GM23338 (cell line): ENCODE measurements around the gene ZCCHC2. TPM values are rescaled to one million over a fixed set of nuclear protein-coding genes. Genes with fewer than 3 reads are reported as not detected.

Experiments
- ATAC-seq: fragments of 200-7000 bp; cut with Tn5 transposase; 3 replicates; pipeline ENCODE4 v1.9.1; 2020
- DNase-seq: peaks from one replicate; pipeline ENCODE4 v3.0.0-alpha.2; 2015; ENCODE audit warnings: low spot score
- H2AFZ ChIP-seq: fragments of 200-600 bp; sonication (generic); 2 replicates; pipeline ENCODE4 v1.8.0; 2016; ENCODE audit warnings: antibody characterized with exemption, mild to moderate bottlenecking, moderate library complexity
- H3F3A ChIP-seq: fragments of 200-600 bp; sonication (generic); replicated peaks from 2 replicates; pipeline ENCODE4 v1.8.0; 2017; ENCODE audit warnings: antibody characterized with exemption, mixed run types, low read depth
- H3K27ac ChIP-seq: fragments of 200-600 bp; sonication (generic); 2 replicates; pipeline ENCODE4 v1.6.1; 2016; ENCODE audit warnings: low read depth
- H3K27me3 ChIP-seq: fragments of 200-600 bp; sonication (generic); 2 replicates; pipeline ENCODE4 v1.8.0; 2016; ENCODE audit warnings: mild to moderate bottlenecking, mixed run types, moderate library complexity; ENCODE audit not compliant: insufficient read depth
- H3K36me3 ChIP-seq: fragments of 200-600 bp; sonication (generic); 2 replicates; pipeline ENCODE4 v1.8.0; 2016; ENCODE audit warnings: mild to moderate bottlenecking; ENCODE audit not compliant: insufficient read depth
- H3K4me1 ChIP-seq: fragments of 200-600 bp; sonication (generic); 2 replicates; pipeline ENCODE4 v1.8.0; 2016; ENCODE audit warnings: mild to moderate bottlenecking, moderate library complexity; ENCODE audit not compliant: insufficient read depth
- H3K4me2 ChIP-seq: fragments of 200-600 bp; sonication (generic); 2 replicates; pipeline ENCODE4 v1.7.1; 2017; ENCODE audit warnings: mixed run types
- H3K4me3 ChIP-seq: fragments of 200-600 bp; sonication (generic); 2 replicates; pipeline ENCODE4 v1.6.1; 2016; ENCODE audit warnings: mixed run types
- H3K79me2 ChIP-seq: fragments of 200-600 bp; sonication (generic); replicated peaks from 2 replicates; pipeline ENCODE4 v1.8.0; 2017; ENCODE audit warnings: mild to moderate bottlenecking; ENCODE audit not compliant: insufficient read depth
- H3K9me2 ChIP-seq: fragments of 200-600 bp; sonication (generic); 2 replicates; pipeline ENCODE4 v1.8.0; 2017; ENCODE audit not compliant: insufficient read depth
- H4K20me1 ChIP-seq: fragments of 200-600 bp; sonication (generic); replicated peaks from 2 replicates; pipeline ENCODE4 v1.8.0; 2017; ENCODE audit warnings: mild to moderate bottlenecking; ENCODE audit not compliant: insufficient read depth
- H3K27ac Mint-ChIP-seq: 2 replicates; pipeline ENCODE4 v1.8.0; 2020; ENCODE audit warnings: inconsistent platforms, mild to moderate bottlenecking, moderate library complexity, mixed read lengths
- H3K27me3 Mint-ChIP-seq: 3 replicates; pipeline ENCODE4 v1.8.0; 2022; ENCODE audit warnings: low read depth, mild to moderate bottlenecking, moderate library complexity, mixed read lengths, inconsistent platforms; ENCODE audit not compliant: insufficient read depth, poor library complexity
- H3K36me3 Mint-ChIP-seq: 3 replicates; pipeline ENCODE4 v1.8.0; 2021; ENCODE audit warnings: low read depth, mild to moderate bottlenecking, inconsistent platforms, moderate library complexity, mixed read lengths
- H3K4me1 Mint-ChIP-seq: 3 replicates; pipeline ENCODE4 v1.8.0; 2020; ENCODE audit warnings: mild to moderate bottlenecking, inconsistent platforms, mixed read lengths
- H3K4me3 Mint-ChIP-seq: 3 replicates; pipeline ENCODE4 v1.8.0; 2021; ENCODE audit warnings: moderate library complexity, mild to moderate bottlenecking, inconsistent platforms, mixed read lengths
- H3K9me3 Mint-ChIP-seq: 3 replicates; pipeline ENCODE4 v1.8.0; 2020; ENCODE audit warnings: moderate library complexity, mild to moderate bottlenecking, inconsistent platforms, mixed read lengths
- EZH2 ChIP-seq: fragments of 200-600 bp; sonication (generic); IDR thresholded peaks from one replicate; pipeline ENCODE4 v1.8.0; 2017; ENCODE audit warnings: antibody characterized with exemption, mild to moderate bottlenecking, low read depth; ENCODE audit not compliant: unreplicated experiment
- EZH2phosphoT487 ChIP-seq: fragments of 200-600 bp; sonication (generic); IDR thresholded peaks from one replicate; pipeline ENCODE4 v1.8.1; 2018; ENCODE audit warnings: antibody characterized with exemption; ENCODE audit not compliant: unreplicated experiment
- JUNB ChIP-seq: IDR thresholded peaks from one replicate; pipeline ENCODE4 v1.6.1; 2016; ENCODE audit warnings: antibody characterized with exemption; ENCODE audit not compliant: unreplicated experiment
- NANOG ChIP-seq: IDR thresholded peaks from 2 replicates; pipeline ENCODE4 v1.6.1; 2016; ENCODE audit warnings: antibody characterized with exemption, borderline replicate concordance
- STAT1 ChIP-seq: IDR thresholded peaks from one replicate; pipeline ENCODE4 v1.6.1; 2016; ENCODE audit warnings: antibody characterized with exemption; ENCODE audit not compliant: unreplicated experiment
- ZNF114 ChIP-seq: fragments of 250-450 bp; sonication (Bioruptor Pico); IDR thresholded peaks from 2 replicates; pipeline ENCODE4 v1.5.0; 2020; ENCODE audit warnings: mild to moderate bottlenecking, moderate library complexity
- ZNF331 ChIP-seq: fragments of 250-450 bp; sonication (Bioruptor Pico); IDR thresholded peaks from 2 replicates; pipeline ENCODE4 v1.5.0; 2020; ENCODE audit warnings: low read depth, mild to moderate bottlenecking, moderate library complexity
- polyA plus RNA-seq: library from polyadenylated mRNA; unstranded; fragments of >200 nt; fragmentation: Nextera tagmentation; extraction: Ambion mirVana; gene quantifications from 2 replicates; pipeline ENCODE4 v1.2.1, GENCODE V29; 2016
- total RNA-seq: library from RNA; depleted of rRNA; stranded (reverse); fragments of >200 nt; shearing (Covaris generic); gene quantifications from 2 replicates; pipeline ENCODE4 v1.2.3, GENCODE V29; 2014
- TF ChIP-seq, protein P1 (sequence below): fragments of 250-450 bp; sonication (Bioruptor Pico); IDR thresholded peaks from 2 replicates; pipeline ENCODE4 v1.5.0; 2020; ENCODE audit warnings: mild to moderate bottlenecking, moderate library complexity
- TF ChIP-seq, protein P2 (sequence below), 2 experiments: fragments of 200-600 bp in 1 of 2; sonication (generic) in 1 of 2; conservative IDR thresholded peaks; 2 replicates each; pipeline versions ENCODE4 v1.5.1 to v1.6.1; 2016 to 2017; ENCODE audit warnings: antibody characterized with exemption in 2 of 2, low read depth in 2 of 2, mild to moderate bottlenecking in 2 of 2, moderate library complexity in 1 of 2

ZCCHC2 gene
- total and polyA plus RNA-seq, 2 experiments from 2014 or later = 5.4 to 15.4 TPM

DNA sequence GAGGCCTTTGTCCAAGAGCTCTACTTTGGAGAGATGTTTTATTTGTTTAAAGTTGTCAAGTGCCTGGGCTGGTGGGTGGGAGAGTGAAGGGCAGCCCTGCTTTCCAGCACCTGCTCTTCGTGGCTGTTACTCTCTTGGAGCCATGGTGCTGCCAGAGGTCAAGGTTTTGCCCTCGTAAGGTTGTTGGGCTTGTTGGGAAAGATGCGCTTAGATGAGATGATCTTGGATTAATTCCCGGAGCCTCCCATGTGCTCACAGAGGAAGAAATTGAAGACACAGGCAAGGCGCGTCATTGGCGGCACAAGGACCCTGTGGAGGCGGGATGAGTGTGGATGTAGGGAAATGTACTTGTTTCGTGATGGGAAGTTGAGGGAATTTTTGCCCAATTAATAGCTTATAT, 27.9 kb downstream of the ZCCHC2 start:
- Mint-ChIP-seq H3K36me3 (peaks cover 10% of the 10 kb centered on the region; the same call in 1 of the 3 replicates), H3K27ac (no peak overlapping the region), H3K4me3 (no peak overlapping the region), H3K9me3 (no peaks in the 10 kb centered on the region), H3K27me3 (no peaks in the 10 kb centered on the region), H3K4me1 (no peaks in the 10 kb centered on the region)
- Histone ChIP-seq H3K36me3 (no peaks in the 10 kb centered on the region), H3K79me2 (no peaks in the 10 kb centered on the region), H2AFZ (no peak overlapping the region), H4K20me1 (no peaks in the 10 kb centered on the region), H3K9me2 (no peaks in the 10 kb centered on the region), H3K4me2 (no peak overlapping the region), H3K27ac (no peak overlapping the region), H3K4me1 (no peaks in the 10 kb centered on the region), H3K4me3 (no peak overlapping the region), H3F3A (no peaks in the 10 kb centered on the region), H3K27me3 (no peaks in the 10 kb centered on the region)
- no peak for DNase-seq
- TF ChIP-seq EZH2phosphoT487 = no peak
- TF ChIP-seq STAT1 = no peak
- TF ChIP-seq, protein P1, sequence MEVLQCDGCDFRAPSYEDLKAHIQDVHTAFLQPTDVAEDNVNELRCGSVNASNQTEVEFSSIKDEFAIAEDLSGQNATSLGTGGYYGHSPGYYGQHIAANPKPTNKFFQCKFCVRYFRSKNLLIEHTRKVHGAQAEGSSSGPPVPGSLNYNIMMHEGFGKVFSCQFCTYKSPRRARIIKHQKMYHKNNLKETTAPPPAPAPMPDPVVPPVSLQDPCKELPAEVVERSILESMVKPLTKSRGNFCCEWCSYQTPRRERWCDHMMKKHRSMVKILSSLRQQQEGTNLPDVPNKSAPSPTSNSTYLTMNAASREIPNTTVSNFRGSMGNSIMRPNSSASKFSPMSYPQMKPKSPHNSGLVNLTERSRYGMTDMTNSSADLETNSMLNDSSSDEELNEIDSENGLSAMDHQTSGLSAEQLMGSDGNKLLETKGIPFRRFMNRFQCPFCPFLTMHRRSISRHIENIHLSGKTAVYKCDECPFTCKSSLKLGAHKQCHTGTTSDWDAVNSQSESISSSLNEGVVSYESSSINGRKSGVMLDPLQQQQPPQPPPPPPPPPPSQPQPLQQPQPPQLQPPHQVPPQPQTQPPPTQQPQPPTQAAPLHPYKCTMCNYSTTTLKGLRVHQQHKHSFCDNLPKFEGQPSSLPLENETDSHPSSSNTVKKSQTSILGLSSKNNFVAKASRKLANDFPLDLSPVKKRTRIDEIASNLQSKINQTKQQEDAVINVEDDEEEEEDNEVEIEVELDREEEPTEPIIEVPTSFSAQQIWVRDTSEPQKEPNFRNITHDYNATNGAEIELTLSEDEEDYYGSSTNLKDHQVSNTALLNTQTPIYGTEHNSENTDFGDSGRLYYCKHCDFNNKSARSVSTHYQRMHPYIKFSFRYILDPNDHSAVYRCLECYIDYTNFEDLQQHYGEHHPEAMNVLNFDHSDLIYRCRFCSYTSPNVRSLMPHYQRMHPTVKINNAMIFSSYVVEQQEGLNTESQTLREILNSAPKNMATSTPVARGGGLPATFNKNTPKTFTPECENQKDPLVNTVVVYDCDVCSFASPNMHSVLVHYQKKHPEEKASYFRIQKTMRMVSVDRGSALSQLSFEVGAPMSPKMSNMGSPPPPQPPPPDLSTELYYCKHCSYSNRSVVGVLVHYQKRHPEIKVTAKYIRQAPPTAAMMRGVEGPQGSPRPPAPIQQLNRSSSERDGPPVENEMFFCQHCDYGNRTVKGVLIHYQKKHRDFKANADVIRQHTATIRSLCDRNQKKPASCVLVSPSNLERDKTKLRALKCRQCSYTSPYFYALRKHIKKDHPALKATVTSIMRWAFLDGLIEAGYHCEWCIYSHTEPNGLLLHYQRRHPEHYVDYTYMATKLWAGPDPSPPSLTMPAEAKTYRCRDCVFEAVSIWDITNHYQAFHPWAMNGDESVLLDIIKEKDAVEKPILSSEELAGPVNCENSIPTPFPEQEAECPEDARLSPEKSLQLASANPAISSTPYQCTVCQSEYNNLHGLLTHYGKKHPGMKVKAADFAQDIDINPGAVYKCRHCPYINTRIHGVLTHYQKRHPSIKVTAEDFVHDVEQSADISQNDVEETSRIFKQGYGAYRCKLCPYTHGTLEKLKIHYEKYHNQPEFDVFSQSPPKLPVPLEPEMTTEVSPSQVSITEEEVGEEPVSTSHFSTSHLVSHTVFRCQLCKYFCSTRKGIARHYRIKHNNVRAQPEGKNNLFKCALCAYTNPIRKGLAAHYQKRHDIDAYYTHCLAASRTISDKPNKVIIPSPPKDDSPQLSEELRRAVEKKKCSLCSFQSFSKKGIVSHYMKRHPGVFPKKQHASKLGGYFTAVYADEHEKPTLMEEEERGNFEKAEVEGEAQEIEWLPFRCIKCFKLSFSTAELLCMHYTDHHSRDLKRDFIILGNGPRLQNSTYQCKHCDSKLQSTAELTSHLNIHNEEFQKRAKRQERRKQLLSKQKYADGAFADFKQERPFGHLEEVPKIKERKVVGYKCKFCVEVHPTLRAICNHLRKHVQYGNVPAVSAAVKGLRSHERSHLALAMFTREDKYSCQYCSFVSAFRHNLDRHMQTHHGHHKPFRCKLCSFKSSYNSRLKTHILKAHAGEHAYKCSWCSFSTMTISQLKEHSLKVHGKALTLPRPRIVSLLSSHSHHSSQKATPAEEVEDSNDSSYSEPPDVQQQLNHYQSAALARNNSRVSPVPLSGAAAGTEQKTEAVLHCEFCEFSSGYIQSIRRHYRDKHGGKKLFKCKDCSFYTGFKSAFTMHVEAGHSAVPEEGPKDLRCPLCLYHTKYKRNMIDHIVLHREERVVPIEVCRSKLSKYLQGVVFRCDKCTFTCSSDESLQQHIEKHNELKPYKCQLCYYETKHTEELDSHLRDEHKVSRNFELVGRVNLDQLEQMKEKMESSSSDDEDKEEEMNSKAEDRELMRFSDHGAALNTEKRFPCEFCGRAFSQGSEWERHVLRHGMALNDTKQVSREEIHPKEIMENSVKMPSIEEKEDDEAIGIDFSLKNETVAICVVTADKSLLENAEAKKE (CRISPR knock-in tag) = no peak
- TF ChIP-seq, protein P2, sequence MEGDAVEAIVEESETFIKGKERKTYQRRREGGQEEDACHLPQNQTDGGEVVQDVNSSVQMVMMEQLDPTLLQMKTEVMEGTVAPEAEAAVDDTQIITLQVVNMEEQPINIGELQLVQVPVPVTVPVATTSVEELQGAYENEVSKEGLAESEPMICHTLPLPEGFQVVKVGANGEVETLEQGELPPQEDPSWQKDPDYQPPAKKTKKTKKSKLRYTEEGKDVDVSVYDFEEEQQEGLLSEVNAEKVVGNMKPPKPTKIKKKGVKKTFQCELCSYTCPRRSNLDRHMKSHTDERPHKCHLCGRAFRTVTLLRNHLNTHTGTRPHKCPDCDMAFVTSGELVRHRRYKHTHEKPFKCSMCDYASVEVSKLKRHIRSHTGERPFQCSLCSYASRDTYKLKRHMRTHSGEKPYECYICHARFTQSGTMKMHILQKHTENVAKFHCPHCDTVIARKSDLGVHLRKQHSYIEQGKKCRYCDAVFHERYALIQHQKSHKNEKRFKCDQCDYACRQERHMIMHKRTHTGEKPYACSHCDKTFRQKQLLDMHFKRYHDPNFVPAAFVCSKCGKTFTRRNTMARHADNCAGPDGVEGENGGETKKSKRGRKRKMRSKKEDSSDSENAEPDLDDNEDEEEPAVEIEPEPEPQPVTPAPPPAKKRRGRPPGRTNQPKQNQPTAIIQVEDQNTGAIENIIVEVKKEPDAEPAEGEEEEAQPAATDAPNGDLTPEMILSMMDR (conservative IDR thresholded peaks at IDR 0.05; ENCODE audit: low read depth in 2 of 2) = no peak
- TF ChIP-seq EZH2 = no peak
- TF ChIP-seq ZNF331 (CRISPR knock-in tag) = no peak
- no peak for TF ChIP-seq JUNB
- TF ChIP-seq ZNF114 (CRISPR knock-in tag) = no peak
- TF ChIP-seq NANOG = no peak
- no peak for ATAC-seq
